Skeletal muscle satellite cell (primary cell): Measurements from ENCODE around the gene SSTR4. TPM values are rescaled to one million over a fixed set of nuclear protein-coding genes. Genes with fewer than 3 reads are reported as not detected.
"Not testable (repeated sequence)": the region's sequence is repeated elsewhere in the genome, so short reads cannot be mapped to it uniquely, and the experiment has no call there.

Source experiments
- H3K27me3 ChIP-seq: 2 replicates; pipeline ENCODE4 v1.7.0; 2013; ENCODE audit warnings: low read length; ENCODE audit not compliant: control insufficient read depth, insufficient read depth
- H3K36me3 ChIP-seq: 2 replicates; pipeline ENCODE4 v1.7.0; 2013; ENCODE audit warnings: mild to moderate bottlenecking, control low read depth, low read length; ENCODE audit not compliant: insufficient read depth
- H3K4me1 ChIP-seq: 2 replicates; pipeline ENCODE4 v1.7.0; 2013; ENCODE audit warnings: low read length; ENCODE audit not compliant: control insufficient read depth, insufficient read depth
- H3K4me2 ChIP-seq: 2 replicates; pipeline ENCODE4 v1.7.0; 2013; ENCODE audit warnings: mild to moderate bottlenecking, low read length
- H3K4me3 ChIP-seq: 2 replicates; pipeline ENCODE4 v1.7.0; 2013; ENCODE audit warnings: low read length
- H3K9ac ChIP-seq: 2 replicates; pipeline ENCODE4 v1.7.0; 2013; ENCODE audit warnings: mild to moderate bottlenecking, low read depth, low read length, moderate library complexity
- H3K9me3 ChIP-seq: replicated peaks from 2 replicates; pipeline ENCODE4 v1.7.0; 2013; ENCODE audit warnings: mild to moderate bottlenecking, control low read depth, low read length
- total RNA-seq: library from RNA; depleted of rRNA; stranded (reverse); fragments of >200 nt; gene quantifications from 2 replicates; pipeline ENCODE4 v1.2.3, GENCODE V29; 2012; rRNA removed

Gene SSTR4, protein sequence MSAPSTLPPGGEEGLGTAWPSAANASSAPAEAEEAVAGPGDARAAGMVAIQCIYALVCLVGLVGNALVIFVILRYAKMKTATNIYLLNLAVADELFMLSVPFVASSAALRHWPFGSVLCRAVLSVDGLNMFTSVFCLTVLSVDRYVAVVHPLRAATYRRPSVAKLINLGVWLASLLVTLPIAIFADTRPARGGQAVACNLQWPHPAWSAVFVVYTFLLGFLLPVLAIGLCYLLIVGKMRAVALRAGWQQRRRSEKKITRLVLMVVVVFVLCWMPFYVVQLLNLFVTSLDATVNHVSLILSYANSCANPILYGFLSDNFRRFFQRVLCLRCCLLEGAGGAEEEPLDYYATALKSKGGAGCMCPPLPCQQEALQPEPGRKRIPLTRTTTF
- not detected in 2 replicates for total RNA-seq

DNA sequence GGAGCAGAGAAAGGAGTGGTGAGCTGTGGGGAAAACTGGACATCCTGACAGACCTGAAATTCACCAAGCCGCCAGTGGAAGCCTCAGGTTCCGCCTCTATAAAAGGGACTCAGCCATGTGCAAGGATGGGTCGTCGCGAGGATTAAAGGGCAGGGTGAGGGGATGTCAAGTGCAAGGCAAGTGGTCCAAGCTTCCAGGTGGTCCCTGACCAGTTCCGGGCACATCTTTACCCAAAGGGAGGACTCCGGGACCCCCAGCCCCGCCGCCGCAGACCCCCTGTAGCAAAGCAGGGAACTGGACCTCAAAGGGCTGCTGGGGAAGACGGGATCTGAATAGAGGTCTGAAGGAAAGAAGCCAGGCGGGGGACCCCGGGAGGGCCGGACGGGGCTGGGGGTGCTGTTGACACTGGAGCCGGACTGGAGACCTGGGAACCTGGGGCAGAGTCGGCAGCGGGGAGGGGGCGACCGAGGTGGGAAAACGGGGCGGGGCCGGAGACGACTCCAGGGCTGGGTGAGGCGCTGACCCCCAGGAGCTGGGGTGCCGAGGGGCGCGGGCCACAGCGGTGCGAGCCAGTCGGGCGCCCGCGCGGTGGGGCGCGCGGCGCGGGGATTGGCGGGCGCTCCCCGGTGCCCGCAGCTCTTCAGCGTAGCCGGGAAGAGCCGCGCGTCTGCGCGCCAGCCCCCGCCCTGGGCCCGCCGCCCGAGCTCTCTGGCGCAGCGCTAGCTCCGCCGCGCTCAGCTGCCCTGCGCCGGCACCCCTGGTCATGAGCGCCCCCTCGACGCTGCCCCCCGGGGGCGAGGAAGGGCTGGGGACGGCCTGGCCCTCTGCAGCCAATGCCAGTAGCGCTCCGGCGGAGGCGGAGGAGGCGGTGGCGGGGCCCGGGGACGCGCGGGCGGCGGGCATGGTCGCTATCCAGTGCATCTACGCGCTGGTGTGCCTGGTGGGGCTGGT lies at the start of gene SSTR4:
Gene SSTR4, plus strand, starts transcription at position 592 of the 951 bp plus-strand sequence. Its CDS starts 172 bp downstream, at position 764.
- Histone ChIP-seq H3K4me2 (no peak within 1 kb of the TSS), H3K27me3 (peaks cover 87% of the 10 kb centered on the region), H3K9me3 (no peaks in the 10 kb centered on the region), H3K4me1 (no peaks in the 10 kb centered on the region), H3K9ac (no peak within 1 kb of the TSS), H3K4me3 (no peak within 1 kb of the TSS), H3K36me3 (no peaks in the 10 kb centered on the region)

DNA sequence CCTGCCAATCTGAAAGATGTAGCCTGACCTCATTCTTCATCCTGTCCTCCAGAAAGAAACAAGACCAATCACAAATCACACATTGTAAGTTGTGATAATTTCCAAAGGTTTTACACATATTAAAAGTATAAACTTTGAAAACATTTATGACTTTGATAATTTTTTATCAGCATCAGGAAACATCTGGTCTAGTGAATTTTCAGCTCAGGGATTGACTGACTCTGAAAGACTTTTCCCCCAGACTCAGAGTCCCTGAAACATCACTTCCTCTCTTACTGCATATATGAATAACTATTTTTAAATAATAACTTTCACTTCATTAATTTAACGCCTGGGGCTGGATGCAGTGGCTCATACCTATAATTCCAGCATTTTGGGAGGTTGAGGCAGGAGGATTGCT lies 48.5 kb upstream of the SSTR4 start:
- no peaks in the 10 kb centered on the region for H3K9me3 ChIP-seq
- no peaks in the 10 kb centered on the region for H3K36me3 ChIP-seq
- no peaks in the 10 kb centered on the region for H3K4me1 ChIP-seq
- H3K27me3 ChIP-seq = peaks cover 7% of the 10 kb centered on the region
- no peak overlapping the region for H3K9ac ChIP-seq
- H3K4me2 ChIP-seq = no peak overlapping the region
- H3K4me3 ChIP-seq = no peak overlapping the region

DNA sequence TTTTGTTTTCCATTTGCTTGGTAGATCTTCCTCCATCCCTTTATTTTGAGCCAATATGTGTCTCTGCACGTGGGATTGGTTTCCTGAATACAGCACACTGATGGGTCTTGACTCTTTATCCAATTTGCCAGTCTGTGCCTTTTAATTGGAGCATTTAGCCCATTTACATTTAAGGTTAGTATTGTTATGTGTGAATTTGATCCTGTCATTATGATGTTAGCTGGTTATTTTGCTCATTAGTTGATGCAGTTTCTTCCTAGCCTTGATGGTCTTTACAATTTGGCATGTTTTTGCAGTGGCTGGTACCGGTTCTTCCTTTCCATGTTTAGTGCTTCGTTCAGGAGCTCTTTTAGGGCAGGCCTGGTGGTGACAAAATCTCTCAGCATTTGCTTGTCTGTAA lies 43.7 kb upstream of the SSTR4 start:
- H3K4me1 ChIP-seq, H3K27me3 ChIP-seq, H3K9me3 ChIP-seq: not testable (repeated sequence)

DNA sequence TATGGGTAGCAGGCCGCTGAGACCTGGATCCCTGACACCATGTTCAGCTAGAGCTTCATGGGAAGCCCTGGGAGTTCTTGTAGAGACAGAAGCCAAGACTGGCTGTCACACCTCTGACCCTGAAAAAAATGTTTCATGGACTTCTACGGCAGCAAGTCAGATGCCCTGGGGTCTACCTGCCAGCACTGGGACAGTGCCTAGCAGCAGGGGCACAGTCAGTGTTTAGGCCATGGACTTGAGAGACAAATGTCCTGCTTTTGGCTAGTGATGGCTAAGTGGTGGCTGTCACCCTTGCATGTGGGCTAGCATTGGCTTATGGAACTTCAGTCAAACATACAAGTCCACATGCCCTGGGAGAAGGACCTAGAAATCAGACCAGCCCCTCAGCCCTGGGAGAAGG lies 41.3 kb upstream of the SSTR4 start:
- Histone ChIP-seq H3K4me3 (no peak overlapping the region), H3K36me3 (no peaks in the 10 kb centered on the region), H3K9ac (no peak overlapping the region), H3K27me3 (peaks cover 8% of the 10 kb centered on the region), H3K9me3 (no peaks in the 10 kb centered on the region), H3K4me1 (no peaks in the 10 kb centered on the region), H3K4me2 (no peak overlapping the region)

More for the DNA sequence above, 43.7 kb upstream of the SSTR4 start:
- H3K4me3 ChIP-seq, H3K36me3 ChIP-seq, H3K9ac ChIP-seq, H3K4me2 ChIP-seq: not testable (repeated sequence)

DNA sequence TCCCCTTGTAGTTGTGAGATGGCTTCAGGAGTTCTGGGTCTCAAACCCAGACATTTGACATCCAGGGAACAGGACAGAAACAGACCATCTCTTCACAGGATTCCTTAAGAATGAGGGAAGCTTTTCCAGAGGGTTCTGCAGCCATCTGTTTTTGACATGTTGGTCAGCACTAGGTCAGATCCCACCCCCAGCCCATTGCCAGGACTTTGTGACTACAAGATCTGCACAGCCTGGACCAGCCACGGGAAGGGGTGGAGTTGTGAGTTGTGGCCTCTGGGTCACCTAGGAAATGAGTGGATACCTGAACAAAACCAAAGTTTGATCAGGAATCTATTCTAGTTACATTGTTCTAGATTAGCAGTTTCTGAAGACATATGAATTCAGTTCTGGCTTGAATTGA lies 39.2 kb upstream of the SSTR4 start:
- Histone ChIP-seq H3K9me3 (no peaks in the 10 kb centered on the region), H3K4me3 (no peak overlapping the region), H3K9ac (no peak overlapping the region), H3K4me2 (no peak overlapping the region), H3K4me1 (peaks cover 3% of the 10 kb centered on the region), H3K27me3 (peaks cover 8% of the 10 kb centered on the region), H3K36me3 (no peaks in the 10 kb centered on the region)

DNA sequence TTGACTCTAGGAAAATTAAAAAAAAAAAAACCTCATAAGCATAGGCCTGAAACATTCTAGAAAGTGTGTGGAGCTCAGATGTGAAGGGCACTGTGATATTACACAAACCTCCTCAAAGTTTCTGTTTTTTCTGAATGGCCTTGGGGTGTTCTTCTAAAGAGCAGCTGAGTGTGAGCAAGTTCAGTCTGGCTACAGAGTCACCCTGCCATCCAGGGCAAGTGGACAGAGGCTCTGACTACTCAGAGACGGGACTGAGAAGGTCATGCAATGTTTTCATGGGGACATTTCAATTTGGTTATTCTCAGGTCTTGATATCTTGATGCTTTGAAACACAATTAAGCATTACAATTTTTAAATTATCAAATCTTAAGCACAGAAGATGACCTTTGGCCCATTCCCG lies 36.6 kb upstream of the SSTR4 start:
- H3K4me1 ChIP-seq = peaks cover 3% of the 10 kb centered on the region
- H3K27me3 ChIP-seq = peaks cover 8% of the 10 kb centered on the region
- H3K36me3 ChIP-seq = no peaks in the 10 kb centered on the region
- H3K9ac ChIP-seq = no peak overlapping the region
- no peaks in the 10 kb centered on the region for H3K9me3 ChIP-seq
- no peak overlapping the region for H3K4me3 ChIP-seq
- H3K4me2 ChIP-seq = no peak overlapping the region

DNA sequence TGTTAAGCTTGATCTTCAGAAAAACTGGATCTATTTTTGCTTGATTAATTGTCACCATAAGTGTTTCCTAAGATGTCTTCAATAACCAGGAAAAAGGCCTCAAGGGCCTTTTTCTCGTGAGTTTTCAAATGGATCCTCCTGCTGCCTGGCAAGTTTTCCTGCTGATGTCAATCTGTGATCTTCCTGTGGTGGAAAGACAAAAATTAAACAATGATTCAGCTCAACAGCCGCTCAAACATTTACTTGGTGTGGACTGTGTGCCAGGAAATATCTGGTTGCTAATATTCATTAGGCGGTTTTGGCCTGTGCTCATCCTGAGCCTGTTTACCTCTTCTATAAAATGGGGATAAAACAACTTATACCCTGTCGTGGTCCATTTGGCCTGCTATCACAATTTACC lies 35.4 kb upstream of the SSTR4 start:
- no peak overlapping the region for H3K4me2 ChIP-seq
- peaks cover 8% of the 10 kb centered on the region for H3K27me3 ChIP-seq
- H3K9ac ChIP-seq = no peak overlapping the region
- no peaks in the 10 kb centered on the region for H3K9me3 ChIP-seq
- H3K4me3 ChIP-seq = no peak overlapping the region
- peaks cover 3% of the 10 kb centered on the region for H3K4me1 ChIP-seq
- H3K36me3 ChIP-seq = no peaks in the 10 kb centered on the region

DNA sequence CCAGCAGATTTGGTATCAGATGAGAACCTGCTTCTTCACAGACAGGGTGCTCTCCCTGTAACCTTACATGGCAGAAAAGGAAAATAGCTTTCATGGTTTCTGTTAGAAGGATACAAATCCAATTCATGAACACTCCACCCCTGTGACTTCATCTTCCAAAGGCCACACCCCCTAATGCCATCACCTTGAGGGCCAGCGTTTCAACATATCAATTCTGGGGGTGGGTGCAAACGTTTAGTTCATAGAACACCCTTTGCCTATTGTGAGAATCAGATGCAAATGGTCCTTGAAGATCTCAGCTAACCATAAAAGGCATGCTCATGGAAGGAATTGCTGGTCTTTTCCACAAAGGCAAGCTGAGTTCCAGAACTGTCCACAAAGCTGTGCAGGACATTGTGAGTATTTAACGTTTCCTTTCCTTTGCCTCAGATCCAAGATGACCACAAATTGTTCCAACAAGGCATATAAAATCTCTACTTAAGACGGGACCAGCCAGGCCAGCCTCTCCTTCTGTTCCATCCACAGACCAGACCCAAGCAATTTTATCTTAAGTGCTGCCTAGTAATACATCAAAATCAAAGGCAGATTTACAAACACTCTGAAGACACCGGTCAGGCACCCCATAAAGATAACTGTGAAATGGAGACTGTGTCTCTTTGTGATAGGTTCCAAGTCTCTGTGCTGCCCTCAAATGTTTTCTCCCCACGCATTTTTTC lies 34.7 kb upstream of the SSTR4 start:
- Histone ChIP-seq H3K27me3 (peaks cover 8% of the 10 kb centered on the region), H3K9me3 (no peaks in the 10 kb centered on the region), H3K36me3 (no peaks in the 10 kb centered on the region), H3K9ac (no peak overlapping the region), H3K4me1 (peaks cover 3% of the 10 kb centered on the region), H3K4me2 (no peak overlapping the region), H3K4me3 (no peak overlapping the region)

DNA sequence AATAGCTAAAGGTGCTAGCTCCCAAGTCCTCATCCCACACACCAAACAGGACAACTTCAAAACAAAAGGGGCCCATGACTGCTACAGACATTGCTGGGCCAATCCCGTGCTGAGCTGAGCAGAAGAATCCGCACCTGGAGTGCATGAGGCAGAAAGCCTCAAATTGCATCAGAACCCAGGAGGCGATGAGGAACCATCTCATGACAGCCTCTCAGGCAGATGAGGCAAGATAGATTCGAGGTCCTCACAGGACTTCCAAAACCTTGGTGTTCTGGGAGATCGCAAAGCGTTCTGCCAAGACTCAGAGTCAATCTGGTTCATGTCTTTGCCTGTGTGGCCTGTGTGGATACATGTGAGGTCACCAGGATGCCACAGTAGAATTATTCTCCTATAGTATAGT lies 32.8 kb upstream of the SSTR4 start:
- no peaks in the 10 kb centered on the region for H3K9me3 ChIP-seq
- no peak overlapping the region for H3K4me2 ChIP-seq
- H3K36me3 ChIP-seq = no peaks in the 10 kb centered on the region
- no peaks in the 10 kb centered on the region for H3K27me3 ChIP-seq
- H3K4me1 ChIP-seq = peaks cover 3% of the 10 kb centered on the region
- no peak overlapping the region for H3K4me3 ChIP-seq
- H3K9ac ChIP-seq = no peak overlapping the region

DNA sequence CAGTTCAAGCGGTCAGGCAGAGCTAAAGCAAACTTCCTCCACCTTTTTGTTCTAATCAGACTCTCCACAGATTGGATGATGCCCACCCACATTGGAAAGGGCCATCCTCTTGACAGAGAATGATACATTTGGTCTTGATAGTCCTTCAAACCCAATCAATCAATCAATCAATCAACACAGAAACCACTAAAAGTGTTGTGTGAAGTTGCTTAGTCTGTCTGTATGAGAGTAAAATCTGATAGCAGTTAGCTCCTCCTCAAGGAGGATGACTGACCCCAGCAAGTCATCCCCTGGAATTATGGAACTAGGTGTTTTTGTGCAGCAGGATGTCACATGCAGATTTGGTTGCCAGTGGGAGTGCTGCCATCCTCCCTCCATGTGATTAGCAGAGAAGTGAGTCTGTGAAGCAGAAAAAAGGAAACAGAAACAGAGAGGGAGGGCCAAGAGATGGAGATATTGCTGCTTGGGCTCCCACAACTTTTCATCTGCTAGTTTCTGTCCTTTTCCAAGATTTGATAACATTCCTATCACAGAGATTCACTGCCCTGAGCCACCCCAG lies 32.0 kb upstream of the SSTR4 start:
- peaks cover 3% of the 10 kb centered on the region for H3K4me1 ChIP-seq
- no peak overlapping the region for H3K9ac ChIP-seq
- no peaks in the 10 kb centered on the region for H3K36me3 ChIP-seq
- H3K27me3 ChIP-seq = no peaks in the 10 kb centered on the region
- no peak overlapping the region for H3K4me3 ChIP-seq
- H3K4me2 ChIP-seq = no peak overlapping the region
- H3K9me3 ChIP-seq = no peaks in the 10 kb centered on the region

DNA sequence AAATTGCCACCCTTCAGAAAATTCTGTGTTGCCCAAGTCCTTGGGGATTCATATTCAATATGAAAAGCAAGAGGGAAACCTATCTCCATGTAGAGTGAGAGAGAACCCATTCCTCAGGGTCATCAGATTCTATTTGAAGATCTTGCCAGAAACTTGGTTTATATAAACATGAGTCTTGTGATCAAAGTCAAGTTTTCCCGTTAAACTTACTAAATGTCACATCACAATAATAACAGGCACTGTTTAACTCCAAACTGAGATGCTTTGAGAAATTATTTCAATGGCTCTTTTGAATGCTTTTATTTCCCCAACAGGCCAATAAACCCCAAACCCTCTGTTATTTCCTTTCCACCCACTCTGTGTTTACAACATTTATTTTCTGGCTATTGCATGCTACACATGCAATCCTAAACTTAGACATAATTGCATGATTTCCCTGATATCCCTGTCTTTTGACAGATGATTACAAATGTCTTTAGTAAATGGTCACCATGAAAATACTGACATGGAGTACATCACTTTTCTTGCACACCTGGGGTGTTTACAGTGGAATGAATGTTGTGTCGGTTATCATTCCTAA lies 31.1 kb upstream of the SSTR4 start:
- Histone ChIP-seq H3K4me2 (no peak overlapping the region), H3K4me1 (peaks cover 3% of the 10 kb centered on the region), H3K9me3 (no peaks in the 10 kb centered on the region), H3K27me3 (no peaks in the 10 kb centered on the region), H3K36me3 (no peaks in the 10 kb centered on the region), H3K4me3 (no peak overlapping the region), H3K9ac (no peak overlapping the region)
